Glomerular endothelial cell (primary cell): Measurements from ENCODE around the gene THADA. TPM values are rescaled to one million over a fixed set of nuclear protein-coding genes. Genes with fewer than 3 reads are reported as not detected.
"Not testable (repeated sequence)": the region's sequence is repeated elsewhere in the genome, so short reads cannot be mapped to it uniquely, and the experiment has no call there.

ENCODE experiments used
- DNase-seq: peaks from one replicate; pipeline ENCODE4 v3.0.0-alpha.2; 2011; ENCODE audit warnings: low read depth, low spot score; ENCODE audit errors: extremely low read depth
- total RNA-seq: library from RNA; depleted of rRNA; stranded (reverse); fragments of >200 nt; gene quantifications from 2 replicates; pipeline ENCODE4 v1.2.3, GENCODE V29; 2015

Gene THADA
- total RNA-seq, result 16.9 and 17.1 TPM in 2 replicates

DNA sequence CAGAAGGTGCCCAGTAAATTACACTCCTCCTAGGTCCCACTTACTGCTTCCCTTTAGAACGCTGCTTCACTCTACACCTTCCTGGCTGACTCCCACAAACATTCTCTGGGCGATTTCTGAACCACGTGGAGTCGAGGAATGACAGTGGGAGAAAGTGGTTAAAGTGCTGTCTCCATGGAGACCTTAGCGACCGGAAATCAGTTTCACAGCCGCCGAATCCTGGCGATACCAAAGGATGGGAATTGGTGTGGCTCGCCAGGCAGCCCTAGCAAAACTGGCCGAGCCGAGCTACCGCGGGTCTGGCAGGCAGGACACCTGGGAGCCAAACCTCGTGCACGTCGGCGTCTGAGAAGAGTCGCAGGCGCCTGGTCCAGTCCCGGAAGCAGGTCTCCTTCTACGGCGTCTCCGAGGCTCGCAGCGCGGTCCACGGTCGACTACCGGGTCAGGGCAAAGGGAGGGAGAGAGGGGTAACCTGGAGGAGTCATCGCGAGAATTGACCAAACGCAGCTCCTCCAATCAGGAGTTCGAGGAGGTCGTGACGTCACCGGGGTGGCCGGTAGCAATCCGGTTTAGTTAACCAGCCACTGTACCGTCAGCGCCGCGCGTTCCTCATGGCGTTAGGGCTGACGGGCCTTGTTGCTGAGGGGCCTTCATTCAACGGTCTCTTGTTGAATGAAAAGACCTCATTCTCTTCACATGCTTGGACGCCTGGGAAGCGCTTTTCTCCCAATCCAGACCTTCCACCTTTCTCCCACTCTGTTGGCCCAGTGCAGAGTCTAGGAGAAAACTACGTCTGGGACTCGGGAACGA is at the start of gene THADA:
Gene THADA (minus strand): TSS at position 436 of the 810 bp plus-strand sequence. CDS start 3,646 bp downstream, outside the sequence.
- DNase-seq, result peak; percentile 99

DNA sequence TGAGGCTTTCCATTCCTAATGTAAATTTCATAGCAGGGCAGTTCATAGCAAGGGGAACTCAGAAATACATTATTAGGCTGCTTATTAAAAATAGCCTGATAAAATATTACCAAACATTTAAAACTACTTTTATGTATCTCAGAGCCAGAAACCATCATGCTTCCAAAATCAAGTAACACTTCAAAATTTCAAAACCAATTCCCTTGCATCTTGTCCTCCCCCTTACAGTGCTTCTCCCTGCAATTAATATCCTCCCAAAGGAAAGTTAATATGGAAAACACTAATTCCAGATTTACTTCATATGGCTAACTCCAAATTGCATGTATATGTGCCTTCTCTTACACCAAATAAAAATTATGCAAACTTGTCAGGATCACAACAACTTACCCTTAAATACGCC is 47.8 kb upstream of the THADA start:
- DNase-seq, result no peak

- no peak for DNase-seq
Observed at GRCh38 chr2:43642363-43642762, 46.5 kb upstream of the THADA start.

DNA sequence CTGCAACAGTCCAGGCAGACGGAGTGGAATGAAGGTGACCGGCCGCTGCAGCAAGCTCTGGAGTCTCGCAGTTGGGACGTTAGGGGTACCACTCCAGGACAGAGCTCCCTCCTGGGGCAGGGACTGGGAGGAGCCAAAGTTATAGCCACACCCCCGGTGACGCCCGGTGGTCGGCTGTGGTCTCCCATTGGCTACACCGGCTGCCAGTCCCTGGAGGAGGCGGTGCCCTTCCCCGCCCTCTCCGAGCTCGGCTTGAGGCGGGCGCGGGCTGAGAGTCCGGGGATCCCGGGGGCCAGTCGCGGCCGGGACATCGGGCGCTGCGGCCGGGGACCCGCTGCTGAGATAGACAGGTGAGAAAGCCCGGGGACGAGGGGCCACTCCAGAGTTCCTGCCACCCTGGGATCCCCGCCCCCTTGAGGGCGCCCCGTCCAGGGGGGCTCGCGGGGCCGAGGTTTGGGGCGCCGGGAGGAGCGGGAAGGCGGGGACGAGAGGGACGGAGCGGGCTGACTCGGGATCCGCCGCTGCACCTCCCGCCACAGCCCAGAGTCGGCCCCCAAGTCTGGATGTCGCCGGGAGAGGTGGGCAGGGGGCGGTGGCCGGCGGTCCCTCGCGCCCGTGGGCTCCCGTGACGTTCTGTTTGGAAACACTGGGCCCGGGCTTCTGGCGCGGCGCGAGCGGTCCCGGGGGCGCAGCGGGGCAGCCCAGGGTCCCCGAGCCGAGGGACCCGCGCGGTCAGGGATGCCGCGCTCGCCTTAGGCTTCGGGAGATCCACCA is 41.4 kb upstream of the THADA start, which contains the start of gene PLEKHH2:
Gene PLEKHH2 (plus strand): TSS at position 231 of the 774 bp plus-strand sequence. CDS start 7,414 bp downstream, outside the sequence.
- DNase-seq, result peak; percentile 20

DNA sequence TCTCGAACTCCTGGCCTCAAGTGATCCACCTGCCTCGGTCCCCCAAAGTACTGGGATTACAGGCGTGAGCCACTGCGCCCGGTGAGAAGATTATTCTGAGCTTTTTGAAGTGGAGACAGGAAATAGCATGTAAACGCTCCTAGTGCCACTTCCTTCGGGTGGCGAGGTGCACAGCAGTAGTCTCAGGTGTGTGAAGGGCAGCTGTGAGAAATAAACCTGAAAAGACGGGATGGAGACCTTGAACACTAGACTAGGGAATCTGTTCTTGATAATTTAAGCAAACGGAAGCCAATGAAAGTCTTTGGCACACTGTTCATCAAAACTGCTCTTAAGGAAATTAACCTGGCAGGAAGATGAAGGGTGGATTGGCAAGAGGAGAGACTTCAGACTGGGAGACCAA is 40.8 kb upstream of the THADA start:
- no peak for DNase-seq

DNA sequence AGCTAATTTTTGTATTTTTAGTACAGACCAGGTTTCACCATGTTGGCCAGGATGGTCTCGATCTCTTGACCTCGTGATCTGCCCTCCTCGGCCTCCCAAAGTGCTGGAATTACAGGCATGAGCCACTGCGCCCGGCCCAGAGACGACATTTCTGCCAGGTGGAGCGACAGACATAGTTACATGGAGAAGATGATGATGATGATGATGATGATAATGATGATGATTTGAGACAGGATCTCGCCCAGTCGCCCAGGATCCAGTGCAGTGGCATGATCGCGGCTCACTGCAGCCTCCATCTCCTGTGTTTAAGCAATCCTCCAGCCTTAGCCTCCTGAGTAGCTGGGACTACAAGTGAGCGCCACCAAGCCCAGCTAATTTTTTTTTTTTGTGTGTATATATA is 40.3 kb upstream of the THADA start:
- not testable (repeated sequence) for DNase-seq

DNA sequence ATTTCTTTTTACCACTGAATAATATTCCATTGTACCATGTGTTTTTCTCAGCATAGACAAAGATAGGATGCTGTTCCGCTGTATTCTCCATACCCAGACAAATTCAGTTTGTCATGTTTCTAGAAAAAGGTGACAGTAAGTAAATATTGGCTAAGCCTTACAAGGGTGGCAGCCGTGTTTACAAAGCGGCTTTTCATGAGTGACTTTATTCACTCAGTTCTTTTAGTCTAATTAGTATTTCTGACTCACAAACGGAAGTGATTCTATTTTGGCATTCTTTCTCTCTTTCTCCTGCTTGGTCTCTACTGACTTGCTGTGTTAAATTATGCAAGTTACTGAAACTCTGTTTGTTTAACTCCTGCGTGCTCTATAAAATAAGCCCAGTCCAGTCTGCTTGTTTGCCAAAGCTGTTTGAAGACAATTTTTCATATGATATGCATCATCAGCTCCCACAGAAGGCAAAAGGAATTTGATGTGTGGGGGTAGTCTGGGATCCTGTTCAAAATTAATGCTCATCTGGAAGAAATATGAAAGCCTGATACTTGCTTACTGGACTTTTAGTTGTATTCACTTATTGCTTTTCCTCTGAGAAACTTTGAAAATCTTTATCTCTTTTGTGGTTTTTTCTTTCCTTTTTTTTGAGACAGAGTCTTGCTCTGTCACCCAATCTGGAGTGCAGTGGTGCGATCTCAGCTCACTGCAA is 38.9 kb upstream of the THADA start:
- DNase-seq, result no peak

GRCh38 chr2:43631618-43632317 is 35.9 kb upstream of the THADA start:
- DNase-seq, result no peak

DNA sequence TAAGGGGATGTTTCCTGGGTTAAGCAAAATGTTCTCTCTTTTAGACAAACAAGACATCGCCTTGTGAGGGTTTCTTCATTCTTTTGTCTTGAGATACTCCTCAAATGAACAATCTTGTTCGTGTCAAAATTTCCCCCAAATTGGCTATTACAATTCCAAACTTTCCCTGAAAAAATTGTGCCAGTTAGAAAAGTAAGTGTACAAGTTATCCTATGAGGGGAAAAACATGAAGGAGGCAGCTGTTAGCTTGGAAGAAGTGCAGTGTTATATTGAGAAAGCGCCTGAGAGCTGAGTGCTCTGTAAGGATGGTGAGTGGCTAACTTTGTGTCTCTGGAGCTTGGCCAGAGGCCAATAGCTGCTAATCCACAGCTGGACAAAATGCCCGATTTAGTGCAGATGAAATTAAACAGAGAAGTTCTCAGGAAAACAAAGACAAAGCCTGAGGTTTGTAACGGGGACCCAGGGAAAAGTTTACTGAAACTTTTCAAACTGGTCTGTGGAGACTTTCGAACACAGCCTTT is 27.2 kb upstream of the THADA start:
- DNase-seq, result no peak

GRCh38 chr2:43619511-43619910 is 23.7 kb upstream of the THADA start:
- DNase-seq, result no peak

- DNase-seq, result no peak
Observed at GRCh38 chr2:43616967-43617680, 21.3 kb upstream of the THADA start.

- no peak for DNase-seq
Observed at GRCh38 chr2:43612944-43613343, 17.1 kb upstream of the THADA start.

- peak; percentile 44 for DNase-seq
Observed at GRCh38 chr2:43611987-43612894, 16.4 kb upstream of the THADA start.

GRCh38 chr2:43610361-43610760 is 14.5 kb upstream of the THADA start:
- no peak for DNase-seq

- peak; percentile 12 for DNase-seq
Observed at GRCh38 chr2:43609290-43609918, 13.6 kb upstream of the THADA start.

DNA sequence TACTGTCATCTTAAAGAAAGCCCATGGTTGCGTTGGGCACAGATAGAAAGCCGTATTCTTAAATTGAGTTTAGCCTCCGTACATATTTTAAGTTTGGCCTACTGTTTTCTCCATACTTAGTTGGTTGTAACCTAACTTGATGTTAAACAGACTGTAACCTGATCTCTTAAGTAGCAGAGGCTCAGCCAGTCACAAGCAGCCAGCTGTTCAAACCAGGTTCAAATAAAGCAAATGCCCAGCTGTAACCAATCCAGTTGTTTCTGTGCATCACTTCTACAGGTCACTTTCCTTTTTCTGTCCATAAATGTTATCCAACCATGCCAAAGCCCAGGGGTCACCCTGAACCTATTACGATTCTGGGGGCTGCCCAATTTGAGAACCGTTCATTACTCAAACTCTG is 10.0 kb upstream of the THADA start:
- no peak for DNase-seq

GRCh38 chr2:43605079-43605655 is 9.3 kb upstream of the THADA start:
- peak; percentile 14 for DNase-seq

DNA sequence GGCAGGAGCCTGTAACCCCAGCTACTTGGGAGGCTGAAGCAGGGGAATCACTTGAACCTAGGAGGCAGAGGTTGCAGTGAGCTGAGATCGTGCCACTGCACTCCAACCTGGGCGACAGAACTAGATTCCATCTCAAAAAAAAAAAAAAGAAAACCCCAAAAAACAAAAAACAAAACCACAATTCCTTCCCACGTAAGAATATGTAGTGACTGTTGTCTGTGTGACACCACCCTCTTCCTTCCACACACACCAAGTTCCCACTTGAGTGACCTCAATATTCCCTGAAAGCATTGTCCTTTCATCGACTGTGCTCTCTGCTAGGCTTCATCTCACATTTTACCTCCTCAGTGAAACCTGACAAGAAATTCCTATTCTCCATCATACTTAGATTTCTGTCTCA is 8.8 kb upstream of the THADA start:
- no peak for DNase-seq
